IPS DF 4.7 (cell line): ENCODE measurements around the gene ZNF385C.

ENCODE experiments used
- DNase-seq: peaks from one replicate; pipeline ENCODE4 v3.0.0-alpha.2; 2013; ENCODE audit warnings: low spot score; ENCODE audit errors: extremely low read depth

ZNF385C gene

GRCh38 chr17:41996855-41997164 is 101.5 kb downstream of the ZNF385C start:
- DNase-seq: no peak

GRCh38 chr17:41992576-41992975 is 105.7 kb downstream of the ZNF385C start:
- DNase-seq: no peak

- DNase-seq: no peak
These were observed 108.4 kb downstream of the ZNF385C start for GRCh38 chr17:41989702-41990419.

DNA sequence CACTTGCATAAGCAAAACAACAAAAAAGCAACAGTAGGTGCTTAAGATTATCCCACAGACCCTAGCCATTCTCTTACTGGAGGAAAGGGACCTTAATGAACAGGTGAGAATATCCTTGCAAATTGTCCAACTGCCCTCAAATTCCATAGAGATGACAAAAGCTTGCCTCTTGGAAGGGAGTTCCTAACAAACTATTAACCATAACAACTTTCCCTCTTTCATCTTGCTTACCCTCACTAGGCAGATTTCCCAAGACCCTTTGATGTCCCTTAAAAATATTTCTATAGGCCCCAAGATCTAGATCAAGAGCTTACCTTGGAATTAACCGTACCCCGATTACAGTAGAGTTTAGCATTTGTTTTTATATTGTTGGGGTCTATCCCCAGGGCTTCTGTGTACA is 109.9 kb downstream of the ZNF385C start:
- no peak for DNase-seq

- DNase-seq: no peak
These were observed 110.6 kb downstream of the ZNF385C start for GRCh38 chr17:41987642-41988041.

- DNase-seq: no peak
These were observed 111.6 kb downstream of the ZNF385C start for GRCh38 chr17:41986634-41987033.

GRCh38 chr17:41985919-41986318 is 112.4 kb downstream of the ZNF385C start:
- no peak for DNase-seq

- DNase-seq: no peak
These were observed 113.8 kb downstream of the ZNF385C start for GRCh38 chr17:41984454-41984853.

- no peak for DNase-seq
These were observed 116.1 kb downstream of the ZNF385C start for GRCh38 chr17:41982026-41982760.

- no peak for DNase-seq
These were observed 120.3 kb downstream of the ZNF385C start for GRCh38 chr17:41977991-41978390.

DNA sequence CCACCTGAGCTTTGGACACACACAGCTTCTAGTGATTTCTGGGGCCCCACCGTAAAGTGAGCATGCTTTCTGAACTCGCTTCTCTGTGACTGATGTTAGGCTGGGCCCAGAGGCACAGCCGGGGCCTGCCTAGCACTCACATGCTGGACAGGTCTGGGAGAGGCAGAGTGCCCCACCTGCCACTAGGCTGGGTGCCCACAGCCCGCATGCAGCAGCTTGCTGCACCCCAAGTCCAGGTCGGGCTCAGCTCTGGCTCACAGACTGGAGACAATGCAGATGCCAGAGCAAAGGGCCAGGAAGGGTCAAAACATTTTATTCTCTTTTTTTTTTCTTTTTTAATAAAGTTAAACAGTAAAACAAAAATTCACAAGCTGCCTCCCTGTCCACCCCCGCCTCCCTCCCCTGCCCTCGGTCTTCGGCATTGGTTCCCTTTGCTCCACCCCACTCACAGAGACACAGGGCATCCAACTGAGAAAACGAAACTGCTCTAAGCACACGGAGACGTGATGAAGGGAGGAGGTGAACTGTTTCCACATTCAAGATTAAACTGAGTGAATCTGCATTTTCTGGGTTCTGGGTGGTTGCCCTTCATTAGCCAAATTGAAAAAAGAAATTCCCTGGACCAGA is 122.0 kb downstream of the ZNF385C start:
- DNase-seq: no peak
